Measurements from ENCODE around the gene PROSER3.

GRCh38 chr19:35719402-35720162 lies 38.4 kb upstream of the PROSER3 start:
- TF ChIP-seq CTCF (IDR thresholded peaks at IDR 0.05; ENCODE audit: low read depth, low read length, poor library complexity, severe bottlenecking) (no peak), EZH2phosphoT487 (IDR thresholded peaks at IDR 0.05; ENCODE audit: borderline replicate concordance, low read length) (no peak)
